ENCODE data around the gene ZNF544. TPM values are rescaled to one million over a fixed set of nuclear protein-coding genes. Genes with fewer than 3 reads are reported as not detected.

ZNF544 gene
- total RNA-seq, 4 donors from 2014 or later = 19.1 to 53.4 (median 36.0) TPM

GRCh38 chr19:58277748-58278540 lies 49.2 kb downstream of the ZNF544 start:
- Histone ChIP-seq H3K9me3 (peaks cover 0 to 23% (median 13%) of the 10 kb centered on the region in 3 donors), H3K27me3 (no peaks in the 10 kb centered on the region), H3K4me3 (peak overlapping the region; percentile 85 to 95 (median 89)), H3K27ac (peak overlapping the region; percentile 86 to 95 (median 90)), H3K36me3 (peaks cover 0 to 39% (median 0%) of the 10 kb centered on the region in 3 donors), H3K4me1 (peaks cover 6 to 39% (median 9%) of the 10 kb centered on the region in 3 donors)
- 18 to 34% methylated on average over 17 to 20 of the region's 25 CpGs for WGBS, 2 donors
- TF ChIP-seq CTCF (IDR thresholded peaks at IDR 0.05) (no peak), POLR2A (IDR thresholded peaks at IDR 0.05) (no peak)
- DNase-seq = no peak
- intact Hi-C loops (cut with DNase I) = no loop called here

- H3K36me3 ChIP-seq = peaks cover 0 to 37% (median 0%) of the 10 kb centered on the region in 3 donors
- peak in 1 of 6 experiments; percentile 9 for TF ChIP-seq CTCF (IDR thresholded peaks at IDR 0.05)
- TF ChIP-seq POLR2A (IDR thresholded peaks at IDR 0.05) = peak in 3 of 4 donors; percentile 28 to 65 (median 47)
- intact Hi-C loops (cut with DNase I) = no loop called here
- H3K27ac ChIP-seq = peak within 1 kb of the TSS; percentile 86 to 95 (median 90)
- no peaks in the 10 kb centered on the region for H3K27me3 ChIP-seq
- H3K4me3 ChIP-seq = peak within 1 kb of the TSS; percentile 85 to 95 (median 89)
- WGBS, 2 donors = 0 to 2% methylated on average over 7 to 10 of the region's 42 CpGs
- peak; percentile 69 for DNase-seq
- peaks cover 0 to 16% (median 8%) of the 10 kb centered on the region in 3 donors for H3K9me3 ChIP-seq
- H3K4me1 ChIP-seq = peaks cover 6 to 39% (median 9%) of the 10 kb centered on the region in 3 donors
Measured at GRCh38 chr19:58278541-58279041, 49.9 kb downstream of the ZNF544 start, which contains the start of gene ZNF8. Gene ZNF8 (plus strand): TSS chr19:58278955. CDS start chr19:58279082, 127 bp downstream.

GRCh38 chr19:58279042-58279924 lies 50.6 kb downstream of the ZNF544 start:
- H3K4me1 ChIP-seq = peaks cover 6 to 39% (median 9%) of the 10 kb centered on the region in 3 donors
- intact Hi-C loops (cut with DNase I) = no loop called here
- H3K27me3 ChIP-seq = no peaks in the 10 kb centered on the region
- H3K27ac ChIP-seq = peak overlapping the region; percentile 86 to 95 (median 90)
- peak overlapping the region; percentile 85 to 95 (median 89) for H3K4me3 ChIP-seq
- H3K36me3 ChIP-seq = peaks cover 0 to 37% (median 0%) of the 10 kb centered on the region in 3 donors
- peaks cover 0 to 9% (median under 1%) of the 10 kb centered on the region in 3 donors for H3K9me3 ChIP-seq
- WGBS, 2 donors = 20 to 31% methylated on average over 2 to 8 of the region's 60 CpGs
- TF ChIP-seq POLR2A (IDR thresholded peaks at IDR 0.05) (no peak), CTCF (IDR thresholded peaks at IDR 0.05) (no peak)
- DNase-seq = peak; percentile 23

- peaks cover 0 to 37% (median 0%) of the 10 kb centered on the region in 3 donors for H3K36me3 ChIP-seq
- no peaks in the 10 kb centered on the region for H3K27me3 ChIP-seq
- peaks cover 6 to 39% (median 9%) of the 10 kb centered on the region in 3 donors for H3K4me1 ChIP-seq
- WGBS, 2 donors = 52 to 77% methylated on average over 4 of the region's 4 CpGs
- H3K27ac ChIP-seq = no peak overlapping the region
- peaks cover 0 to 3% (median 0%) of the 10 kb centered on the region in 3 donors for H3K9me3 ChIP-seq
- intact Hi-C loops (cut with DNase I) = no loop called here
- DNase-seq = no peak
- TF ChIP-seq CTCF (IDR thresholded peaks at IDR 0.05) = no peak
- TF ChIP-seq POLR2A (IDR thresholded peaks at IDR 0.05) = no peak
- peak overlapping the region in 2 of 4 donors; percentile 86 to 95 for H3K4me3 ChIP-seq
Measured at GRCh38 chr19:58279925-58280316, 51.2 kb downstream of the ZNF544 start.
